Cerebellar cortex (tissue), 1 donor: Measurements from ENCODE around the gene CHD3.

Source experiments
- DNase-seq: peaks from one replicate; pipeline ENCODE4 v3.0.0-alpha.2; 2015; ENCODE audit warnings: low spot score

Gene CHD3

DNA sequence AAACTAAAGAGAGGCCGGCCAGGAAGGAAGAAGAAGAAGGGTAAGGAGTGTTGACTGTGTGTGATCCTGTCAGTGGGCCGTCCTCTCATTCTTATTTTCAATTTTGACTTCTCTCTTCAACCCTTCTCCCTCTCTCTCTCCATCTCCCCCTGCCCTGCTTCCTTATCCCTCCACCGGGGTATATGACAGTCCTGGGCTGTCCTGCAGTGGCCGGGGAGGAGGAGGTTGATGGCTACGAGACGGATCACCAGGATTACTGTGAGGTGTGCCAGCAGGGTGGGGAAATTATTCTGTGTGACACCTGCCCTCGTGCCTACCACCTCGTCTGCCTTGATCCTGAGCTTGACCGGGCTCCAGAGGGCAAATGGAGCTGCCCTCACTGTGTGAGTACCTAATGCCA, 5.6 kb downstream of the CHD3 start:
- no peak for DNase-seq

DNA sequence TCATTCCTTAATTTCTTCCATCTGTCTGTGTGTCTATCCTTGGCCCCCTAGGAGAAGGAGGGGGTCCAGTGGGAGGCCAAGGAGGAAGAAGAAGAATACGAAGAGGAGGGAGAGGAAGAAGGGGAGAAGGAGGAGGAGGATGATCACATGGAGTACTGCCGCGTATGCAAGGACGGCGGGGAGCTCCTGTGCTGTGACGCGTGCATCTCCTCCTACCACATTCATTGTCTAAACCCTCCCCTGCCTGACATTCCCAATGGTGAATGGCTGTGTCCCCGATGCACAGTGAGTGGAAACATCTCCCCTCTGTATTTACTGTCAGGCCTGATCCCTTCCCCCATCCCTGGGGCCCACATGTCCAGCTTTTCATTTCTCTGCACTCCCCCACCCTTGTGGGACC, 6.3 kb downstream of the CHD3 start:
- no peak for DNase-seq

DNA sequence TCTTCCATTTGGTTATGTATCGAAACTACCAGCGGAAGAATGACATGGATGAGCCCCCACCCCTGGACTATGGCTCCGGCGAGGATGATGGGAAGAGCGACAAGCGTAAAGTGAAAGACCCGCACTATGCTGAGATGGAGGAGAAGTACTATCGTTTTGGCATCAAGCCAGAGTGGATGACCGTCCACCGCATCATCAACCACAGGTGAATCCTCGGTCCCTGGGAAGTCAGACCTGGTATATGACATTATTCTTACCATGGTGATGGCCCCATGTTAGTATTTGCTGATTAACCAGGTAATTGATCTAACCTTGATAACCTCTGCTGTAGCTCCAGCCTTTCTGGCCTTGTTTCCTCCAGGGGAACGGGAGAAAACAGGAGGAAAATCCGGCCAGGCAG, 8.5 kb downstream of the CHD3 start:
- DNase-seq = no peak

DNA sequence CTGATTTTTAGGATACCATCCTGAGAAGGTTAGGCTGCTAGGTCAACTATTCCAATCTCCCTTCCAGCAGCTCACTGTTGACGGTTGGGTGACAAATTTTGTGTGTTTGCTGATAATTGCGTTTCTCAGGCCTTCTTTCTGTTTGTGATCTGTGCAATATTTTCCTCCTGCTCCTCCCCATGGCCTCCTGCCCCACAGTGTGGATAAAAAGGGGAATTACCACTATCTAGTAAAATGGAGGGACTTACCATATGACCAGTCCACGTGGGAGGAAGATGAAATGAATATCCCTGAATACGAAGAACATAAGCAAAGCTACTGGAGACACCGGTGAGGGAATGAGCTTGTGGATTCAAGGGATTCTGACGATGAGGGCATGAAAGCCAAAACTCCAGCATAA, 9.2 kb downstream of the CHD3 start:
- DNase-seq = peak; percentile 53

DNA sequence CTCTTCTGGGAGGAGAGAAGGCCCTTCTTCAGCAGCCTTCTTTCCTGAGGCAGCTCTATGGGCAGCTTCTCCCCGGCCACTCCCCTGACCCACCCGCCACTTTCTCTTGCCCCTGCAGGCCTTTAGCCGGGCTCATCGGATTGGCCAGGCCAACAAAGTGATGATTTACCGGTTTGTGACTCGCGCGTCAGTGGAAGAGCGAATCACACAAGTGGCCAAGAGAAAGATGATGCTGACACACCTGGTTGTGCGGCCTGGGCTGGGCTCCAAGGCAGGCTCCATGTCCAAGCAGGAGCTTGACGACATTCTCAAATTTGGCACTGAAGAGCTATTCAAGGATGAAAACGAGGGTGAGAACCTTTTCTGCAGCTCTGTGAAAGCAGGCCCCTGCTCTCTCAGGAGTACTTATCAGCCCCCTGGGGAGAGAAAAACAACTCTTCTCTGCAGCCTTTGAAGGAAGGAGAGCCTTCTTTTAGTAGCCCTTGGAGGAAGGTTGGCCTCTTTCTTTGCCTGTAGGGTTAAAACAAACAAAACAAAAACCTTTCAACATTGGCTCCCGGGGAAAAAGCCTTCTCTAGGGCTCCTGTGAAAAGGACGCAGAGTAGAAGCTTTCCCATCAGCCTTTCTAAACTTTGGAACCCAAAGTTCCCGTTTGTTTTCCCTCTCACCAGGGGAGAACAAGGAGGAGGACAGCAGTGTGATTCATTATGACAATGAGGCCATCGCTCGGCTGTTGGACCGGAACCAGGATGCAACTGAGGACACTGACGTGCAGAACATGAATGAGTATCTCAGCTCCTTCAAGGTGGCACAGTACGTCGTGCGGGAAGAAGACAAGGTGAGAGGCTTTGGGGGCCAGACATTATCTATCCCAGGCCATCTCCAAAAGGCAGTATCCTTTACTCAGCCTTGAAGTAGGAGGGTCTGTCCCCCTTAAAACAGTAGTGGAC, 14.8 kb downstream of the CHD3 start:
- no peak for DNase-seq

DNA sequence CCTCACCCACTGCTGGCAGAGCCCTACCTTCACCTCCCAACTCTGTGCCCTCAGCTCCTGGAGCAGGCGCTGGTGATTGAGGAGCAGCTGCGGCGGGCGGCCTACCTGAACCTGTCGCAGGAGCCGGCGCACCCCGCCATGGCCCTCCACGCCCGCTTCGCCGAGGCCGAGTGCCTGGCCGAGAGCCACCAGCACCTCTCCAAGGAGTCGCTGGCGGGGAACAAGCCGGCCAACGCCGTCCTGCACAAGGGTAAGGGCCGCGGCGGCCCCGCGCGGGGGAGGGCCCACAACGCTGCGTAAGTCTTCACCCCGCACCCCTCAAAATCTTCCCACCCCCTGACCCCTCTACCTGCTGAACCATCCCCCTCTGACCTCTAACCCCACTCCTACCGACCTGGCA, 20.5 kb downstream of the CHD3 start:
- no peak for DNase-seq

DNA sequence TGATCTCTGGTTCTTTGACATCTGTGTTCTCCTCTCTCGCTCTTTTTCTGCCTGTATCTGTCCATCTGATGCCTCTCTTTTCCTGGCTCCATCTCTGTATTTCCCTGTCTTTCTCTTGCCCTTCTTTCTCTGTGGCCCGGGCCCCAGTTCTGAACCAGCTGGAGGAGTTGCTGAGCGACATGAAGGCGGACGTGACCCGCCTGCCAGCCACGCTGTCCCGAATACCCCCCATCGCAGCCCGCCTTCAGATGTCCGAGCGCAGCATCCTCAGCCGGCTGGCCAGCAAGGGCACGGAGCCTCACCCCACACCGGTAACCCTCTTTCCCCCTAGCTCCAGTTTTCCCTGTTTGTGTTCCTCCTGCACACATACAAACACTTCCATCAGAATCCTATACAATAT, 21.7 kb downstream of the CHD3 start:
- no peak for DNase-seq

DNA sequence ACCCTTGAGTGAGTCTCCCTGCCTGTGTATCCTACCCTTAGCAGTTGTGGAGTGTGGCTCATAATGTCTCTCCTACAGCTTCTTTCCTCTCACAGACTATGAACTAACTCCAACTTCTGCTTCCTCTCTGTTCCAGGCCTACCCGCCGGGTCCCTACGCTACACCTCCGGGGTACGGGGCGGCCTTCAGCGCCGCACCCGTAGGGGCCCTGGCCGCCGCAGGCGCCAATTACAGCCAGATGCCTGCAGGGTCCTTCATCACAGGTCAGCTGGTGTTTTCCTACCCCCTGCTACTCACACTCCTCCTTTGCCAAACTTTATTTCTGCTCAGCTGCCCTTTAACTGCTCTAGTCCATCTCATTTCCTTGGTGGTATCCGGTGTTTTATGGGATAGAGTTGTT, 22.1 kb downstream of the CHD3 start:
- DNase-seq = no peak

DNA sequence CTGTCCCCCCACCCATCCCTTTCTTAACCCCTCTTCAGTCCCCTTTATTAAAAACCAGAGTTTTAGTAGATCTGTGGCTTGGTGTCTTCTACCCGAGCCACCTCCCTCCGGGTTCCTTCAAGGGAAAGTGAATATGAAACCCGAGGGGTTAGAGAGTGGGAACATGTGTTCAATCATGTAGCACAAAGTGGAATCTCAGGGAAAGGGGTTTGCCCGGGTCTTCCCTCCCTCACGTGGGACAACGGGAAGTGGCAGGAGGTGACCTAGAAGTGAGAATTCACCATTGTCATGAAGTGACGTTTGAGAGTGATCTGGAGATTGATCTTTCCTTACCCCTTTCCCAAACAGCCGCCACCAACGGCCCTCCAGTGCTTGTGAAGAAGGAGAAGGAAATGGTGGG, 22.5 kb downstream of the CHD3 start:
- no peak for DNase-seq

DNA sequence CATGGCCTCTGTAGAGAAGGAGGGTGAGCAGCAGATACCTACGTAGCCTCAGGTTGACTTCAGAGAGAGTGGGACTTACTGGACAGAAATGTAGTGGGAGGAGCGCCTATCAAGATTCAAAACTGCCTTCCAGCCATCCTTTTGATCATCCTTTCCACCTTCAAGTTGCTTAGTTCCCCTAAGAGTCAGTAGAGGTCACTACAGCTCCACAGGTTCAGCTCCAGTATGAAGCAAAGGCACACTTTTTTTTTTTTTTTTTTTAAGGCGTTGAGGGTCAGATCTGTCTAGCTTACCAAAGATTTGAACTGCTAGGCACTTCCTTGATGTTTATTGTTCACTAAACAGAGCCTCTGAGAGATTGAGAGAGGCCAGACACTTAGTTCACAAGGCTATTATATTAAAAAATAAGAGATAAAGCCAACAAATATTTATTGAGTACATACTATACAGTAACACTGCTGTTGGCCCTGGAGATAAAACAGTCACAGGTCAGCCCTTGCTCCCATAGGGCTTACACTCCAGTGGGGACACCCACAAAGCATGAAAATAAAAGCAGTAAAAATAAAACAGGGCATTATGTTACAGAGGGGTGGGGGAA, 24.4 kb downstream of the CHD3 start:
- DNase-seq = peak; percentile 81

DNA sequence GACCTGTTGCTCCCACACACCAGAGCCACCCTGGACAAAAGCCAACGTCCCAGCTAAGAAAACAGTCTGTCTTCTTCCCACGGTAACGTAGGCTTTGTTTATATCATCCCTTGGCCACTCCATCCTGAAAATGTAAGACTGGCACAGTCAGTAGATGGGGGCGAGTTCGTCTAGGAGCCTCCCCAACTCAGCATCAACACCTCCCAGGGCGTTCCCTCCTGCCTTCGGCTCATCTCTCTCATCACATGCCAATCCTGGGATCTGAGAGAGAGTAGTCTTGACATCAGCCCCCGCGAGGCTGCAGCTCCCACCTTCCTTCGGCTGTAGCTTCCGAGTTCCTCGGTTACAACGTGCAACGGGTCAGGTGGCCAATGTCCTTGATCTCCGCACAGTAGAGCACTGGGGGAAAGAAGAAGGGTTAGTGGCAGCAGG, 26.6 kb downstream of the CHD3 start:
- no peak for DNase-seq

DNA sequence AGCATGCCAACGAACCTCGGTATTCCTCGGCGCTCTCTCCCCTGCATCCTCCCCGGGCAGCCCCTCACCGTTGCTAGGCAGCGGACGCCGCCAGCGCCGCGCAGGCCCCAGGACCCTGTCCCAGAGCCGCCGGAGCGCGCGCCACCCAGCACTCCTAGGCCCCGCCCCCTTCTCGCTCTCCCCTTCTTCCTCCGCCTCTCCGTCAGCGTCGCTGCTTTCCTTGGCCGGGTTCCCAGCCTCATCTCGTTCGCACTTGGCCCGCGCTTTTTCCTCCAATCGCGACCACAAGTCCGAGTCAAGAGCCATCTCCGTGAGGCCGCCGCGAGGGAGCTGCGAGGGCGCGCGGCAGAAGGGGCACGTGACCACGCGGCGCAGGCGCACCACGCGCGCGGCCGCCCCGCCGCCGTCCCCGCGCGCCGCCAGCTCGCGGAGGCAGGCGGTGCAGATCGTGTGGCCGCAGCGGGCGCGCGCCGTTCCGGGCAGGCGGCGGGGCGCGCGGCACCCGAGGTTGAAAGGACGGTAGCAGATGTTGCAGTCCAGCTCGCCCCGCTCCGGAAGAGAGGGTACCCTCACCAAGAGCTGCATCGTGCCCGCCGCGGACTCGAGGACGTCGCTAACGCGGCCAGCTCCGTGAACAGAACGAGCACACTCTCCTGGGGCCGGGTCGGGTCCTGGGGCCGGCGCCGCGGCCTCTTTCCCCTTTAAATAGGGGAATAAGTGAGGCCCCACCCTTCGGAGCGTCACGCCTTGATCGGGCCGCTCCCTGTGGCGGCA, 27.2 kb downstream of the CHD3 start, which contains the start of gene RNF227:
Gene RNF227 (minus strand): TSS at position 679 of the 774 bp plus-strand sequence. CDS start 94 bp downstream, at position 585.
- DNase-seq = peak; percentile 90

DNA sequence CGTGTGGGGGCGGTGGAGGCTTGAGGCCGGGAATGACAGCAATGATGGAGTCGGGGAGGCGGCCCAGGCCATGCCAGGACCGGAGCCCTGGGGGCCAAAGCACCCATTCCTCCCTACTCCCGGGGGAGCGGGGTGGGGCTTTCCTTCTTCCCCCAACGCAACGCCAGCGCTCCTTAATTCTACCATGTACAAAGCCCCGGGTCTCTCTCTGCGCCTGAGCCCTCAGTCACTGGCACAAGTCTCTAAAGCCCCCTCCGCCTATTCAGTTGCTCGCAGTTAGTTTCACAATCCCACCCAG, 27.7 kb downstream of the CHD3 start:
- DNase-seq = no peak

DNA sequence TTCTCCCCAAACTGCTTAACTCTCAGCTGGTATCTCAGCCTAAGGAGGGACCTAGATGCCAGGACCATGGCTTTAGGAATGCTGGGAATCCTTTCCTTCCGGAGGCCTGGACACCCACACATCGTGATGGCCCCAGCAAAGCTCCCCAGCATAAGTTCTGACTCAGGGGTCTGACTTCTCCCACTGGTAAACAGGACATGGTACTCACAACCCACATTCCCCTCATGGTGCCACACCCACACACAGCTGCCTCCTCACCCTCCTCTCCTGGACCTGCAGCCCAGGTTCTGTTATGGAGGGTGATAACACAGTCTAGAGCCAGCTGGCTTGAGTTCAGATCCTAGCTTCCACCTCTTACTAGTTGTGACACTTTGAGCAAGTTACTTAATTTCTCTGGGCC, 28.2 kb downstream of the CHD3 start:
- DNase-seq = no peak

DNA sequence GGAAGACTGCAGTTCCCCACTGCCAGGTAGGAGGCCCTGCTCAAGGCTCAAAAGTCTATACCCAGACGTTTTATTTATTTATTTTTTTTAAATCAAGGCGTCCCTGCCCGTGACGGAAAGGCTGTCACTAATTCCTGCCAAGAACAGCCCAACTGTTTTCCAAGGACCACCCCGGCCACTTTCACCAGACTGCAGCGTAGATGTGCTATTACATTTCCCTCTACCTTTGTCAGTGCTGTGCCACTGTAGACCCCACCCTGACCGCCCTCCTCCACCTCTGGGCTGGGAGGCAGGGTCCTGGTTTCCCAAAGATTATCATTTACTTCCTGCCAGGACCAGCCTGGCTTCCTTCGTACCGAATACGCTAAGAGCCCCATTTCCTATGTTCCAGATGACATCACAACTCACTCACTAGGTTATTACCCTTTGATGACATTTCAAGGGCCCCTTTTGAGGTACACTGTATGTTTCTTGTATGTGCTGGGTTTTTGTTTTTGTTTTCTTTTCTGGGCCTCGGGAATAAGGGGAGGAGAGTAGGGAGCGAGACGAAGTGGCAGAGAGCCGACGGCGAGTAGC, 33.8 kb downstream of the CHD3 start:
- no peak for DNase-seq

DNA sequence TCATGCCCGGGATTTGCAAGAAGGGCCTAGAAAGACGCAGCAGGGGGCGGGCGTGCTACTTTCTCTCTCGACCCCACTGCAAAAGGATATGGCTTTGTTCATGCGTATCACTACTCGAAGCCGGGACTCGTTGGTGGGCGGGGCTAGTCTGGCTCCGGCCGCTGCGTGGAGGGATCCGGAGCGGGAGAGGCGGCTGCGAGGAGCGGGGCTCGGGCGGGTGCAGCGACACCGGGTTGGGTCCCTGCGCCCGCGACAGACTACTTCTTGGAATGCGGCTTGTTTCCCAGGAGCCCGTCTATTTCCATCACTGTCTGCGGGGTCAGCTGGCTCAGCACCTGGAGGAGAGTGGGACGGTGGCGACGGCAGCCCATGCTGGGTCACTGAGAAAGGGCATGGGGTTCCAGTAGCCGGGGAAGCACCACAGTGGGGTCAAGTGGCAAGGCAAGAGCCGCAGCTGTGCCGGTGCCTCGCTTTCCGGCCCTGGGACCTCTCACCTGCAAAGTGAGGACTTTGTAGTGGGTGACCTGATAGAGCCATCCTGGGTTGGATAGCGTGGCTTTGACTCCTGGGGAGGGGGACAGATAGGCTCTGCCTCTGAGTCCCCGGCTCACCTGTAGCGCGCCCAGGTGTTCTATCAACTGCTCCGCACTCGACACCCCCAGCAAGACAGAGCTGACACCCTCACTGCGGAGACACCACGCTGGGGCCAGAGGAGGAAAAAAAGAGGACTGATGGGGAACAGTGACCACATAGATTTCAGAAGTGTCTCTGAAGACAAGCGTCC, 34.4 kb downstream of the CHD3 start:
- DNase-seq = peak; percentile 72

DNA sequence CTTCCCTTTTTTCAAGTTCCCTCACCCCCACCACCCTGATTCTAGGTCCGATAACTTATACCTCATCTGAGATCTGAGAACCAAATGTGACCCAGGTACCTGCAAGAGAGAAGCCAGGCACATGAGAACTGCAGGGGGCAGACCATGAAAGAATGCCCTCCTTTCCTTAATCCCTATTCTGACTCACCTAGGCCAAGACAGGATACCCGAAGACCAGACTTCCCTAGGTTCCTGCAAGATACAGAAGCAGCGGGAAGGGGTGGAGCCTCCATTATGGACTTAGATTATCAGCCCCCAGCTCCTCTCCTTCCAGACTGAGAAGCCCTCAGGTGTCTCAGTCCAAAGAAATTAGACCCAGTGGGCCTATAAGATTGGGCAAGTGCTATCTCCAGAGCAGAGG, 39.0 kb downstream of the CHD3 start:
- DNase-seq = no peak

DNA sequence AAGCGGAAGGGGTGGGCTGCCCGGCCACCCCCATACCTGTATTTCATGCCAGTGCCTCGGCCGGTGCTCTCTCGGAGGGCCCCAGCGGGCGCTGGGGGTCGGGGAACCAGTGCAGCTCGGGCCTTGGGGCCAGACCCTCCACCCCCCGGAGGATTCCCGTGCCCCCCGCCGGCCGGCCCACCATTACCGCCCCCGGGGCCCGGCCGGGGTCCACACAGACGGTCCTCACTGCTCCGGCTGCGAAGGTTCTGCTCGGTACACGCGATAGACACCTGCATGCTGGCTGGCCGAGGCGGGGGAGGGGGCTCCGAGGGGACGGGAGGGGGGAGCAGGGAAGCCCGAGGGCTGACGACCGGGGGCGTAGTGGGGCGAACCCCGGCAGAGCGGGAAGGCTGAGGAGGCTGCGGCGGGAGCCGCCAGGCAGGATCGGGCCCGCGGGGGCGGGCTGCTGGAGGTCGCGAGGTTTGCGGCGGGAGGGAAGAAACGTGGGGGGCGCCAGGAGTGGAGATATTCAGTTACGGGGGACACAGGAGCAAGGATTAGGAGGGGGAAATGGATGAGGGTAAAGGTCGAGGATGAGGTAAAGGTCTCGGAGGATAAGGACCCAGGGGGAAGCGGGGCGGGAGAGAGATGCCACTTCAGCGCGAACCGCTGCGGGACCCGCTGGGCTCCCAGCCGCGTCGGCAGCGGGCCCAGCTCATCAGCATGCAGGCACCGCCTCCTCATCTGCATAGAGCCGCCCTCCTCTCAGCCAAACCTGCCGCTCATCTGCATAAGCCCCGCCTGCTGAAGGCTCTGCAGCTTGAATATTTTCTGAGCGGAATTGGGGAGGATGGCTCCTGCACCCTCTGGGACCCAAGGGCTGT, 40.8 kb downstream of the CHD3 start, which contains the start of gene KCNAB3:
Gene KCNAB3 (minus strand): TSS at position 699 of the 866 bp plus-strand sequence. CDS start 421 bp downstream, at position 278.
- peak; percentile 90 for DNase-seq

DNA sequence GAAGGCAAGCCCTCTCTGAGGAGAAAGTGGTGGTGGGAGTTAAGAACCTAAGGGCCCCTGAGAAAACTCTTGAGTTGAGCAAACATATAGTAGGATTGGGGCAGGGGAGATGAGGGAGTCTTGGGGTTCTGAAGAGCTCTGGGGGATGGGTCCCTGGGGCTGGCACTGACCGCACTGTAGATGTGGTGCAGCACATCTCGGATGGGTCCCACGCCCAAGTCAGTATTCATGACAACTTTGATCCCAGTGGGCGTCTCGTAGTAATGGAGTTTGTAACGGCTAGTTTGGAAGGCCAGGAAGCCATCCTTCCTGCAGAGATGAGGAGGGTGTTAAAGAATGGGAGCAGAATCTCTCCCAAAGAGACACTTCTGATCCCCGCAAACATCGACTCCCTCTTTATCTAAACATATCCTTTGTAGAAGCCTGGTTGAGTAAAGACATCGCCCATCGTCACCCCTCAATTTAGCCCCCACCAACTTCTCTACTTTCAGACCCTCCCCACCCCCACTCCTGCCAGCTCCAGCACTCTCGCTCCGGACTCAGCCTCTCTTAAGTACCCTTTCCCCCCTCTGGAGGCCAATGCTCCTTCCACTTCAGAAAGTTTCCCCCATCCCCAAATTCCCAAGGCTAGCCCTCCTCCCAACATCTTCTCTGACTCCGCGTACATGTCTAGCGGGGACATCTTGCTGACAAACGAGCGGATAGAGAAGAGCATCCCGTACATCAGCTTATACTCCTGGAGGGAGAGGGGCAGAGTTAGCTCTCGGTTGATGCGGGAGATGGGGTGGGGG, 42.4 kb downstream of the CHD3 start:
- DNase-seq = no peak
